ENCODE data around the gene GBX1.

GBX1 gene

DNA sequence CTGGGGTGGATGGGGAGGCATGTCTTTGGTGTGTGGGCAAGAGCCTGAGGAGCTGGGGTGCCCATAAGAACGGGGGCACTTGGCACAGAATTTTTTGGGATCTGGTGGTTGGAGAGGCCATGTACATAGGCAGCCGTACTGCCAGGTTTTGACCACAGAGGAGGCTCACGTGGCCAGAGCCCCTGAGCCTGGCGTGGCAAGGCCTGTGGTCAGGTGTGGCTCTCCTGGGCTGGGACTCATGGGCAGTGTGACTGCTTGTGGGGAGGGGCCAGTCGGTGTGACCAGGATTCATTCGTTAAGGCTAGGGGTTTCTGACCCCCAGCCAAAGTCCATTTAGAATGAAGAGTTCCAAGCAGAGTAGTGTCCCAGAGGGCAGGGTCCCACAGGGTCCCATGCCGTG is 43.0 kb downstream of the GBX1 start:
- Histone ChIP-seq H4K20me1 (ENCODE audit: insufficient read depth, low read length) (peaks cover 11% of the 10 kb centered on the region), H3K36me3 (replicated peaks; ENCODE audit: low read depth, low read length) (no peaks in the 10 kb centered on the region)

DNA sequence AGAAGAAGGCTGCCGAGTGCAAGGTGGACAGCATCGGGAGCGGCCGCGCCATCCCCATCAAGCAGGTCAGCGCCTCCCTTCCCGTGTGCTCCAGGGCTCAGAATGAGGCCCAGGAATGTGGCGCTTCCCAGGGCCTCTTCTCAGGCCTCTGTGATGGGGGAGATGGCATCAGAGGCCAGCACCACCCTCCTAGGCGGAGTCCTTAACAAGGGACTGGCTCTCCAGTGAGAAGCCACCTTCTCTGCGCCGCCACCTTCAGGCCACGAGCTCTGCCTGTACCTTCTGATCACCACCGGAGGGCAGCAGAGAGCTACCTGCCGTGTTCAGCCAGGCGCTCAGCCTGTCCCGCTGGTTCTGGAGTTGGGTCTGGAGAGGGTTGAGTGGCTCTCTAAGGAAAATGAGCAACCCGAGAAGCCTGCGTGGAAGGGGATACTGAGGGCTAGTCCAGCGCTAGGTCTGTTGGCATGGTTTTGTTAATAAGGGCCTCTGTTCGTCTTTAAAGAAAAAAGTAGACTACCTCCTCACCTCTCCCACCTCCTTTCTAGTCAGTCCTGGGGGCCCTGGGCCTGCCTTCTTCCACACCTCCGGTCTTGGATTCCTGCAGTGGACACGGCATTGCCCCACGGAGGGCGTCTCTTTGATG is 43.6 kb downstream of the GBX1 start:
- no peak overlapping the region for H3K27ac ChIP-seq (ENCODE audit: low read length)
- H4K20me1 ChIP-seq (ENCODE audit: insufficient read depth, low read length) = peaks cover 11% of the 10 kb centered on the region

More for the DNA sequence above, 43.0 kb downstream of the GBX1 start:
- no peak overlapping the region for H3K9ac ChIP-seq (ENCODE audit: low read length)
- no peaks in the 10 kb centered on the region for H3K4me1 ChIP-seq (ENCODE audit: low read length)
- H3K79me2 ChIP-seq (ENCODE audit: low read length) = no peaks in the 10 kb centered on the region
- no peak overlapping the region for H3K4me2 ChIP-seq (ENCODE audit: low read length)
- H3K27me3 ChIP-seq (ENCODE audit: low read depth, low read length) = no peaks in the 10 kb centered on the region
- H3K27ac ChIP-seq (ENCODE audit: low read length) = no peak overlapping the region
- H3K4me3 ChIP-seq (ENCODE audit: low read length) = no peak overlapping the region
- H3K9me3 ChIP-seq (ENCODE audit: insufficient read depth, low read length) = no peaks in the 10 kb centered on the region
- TF ChIP-seq, protein P1, sequence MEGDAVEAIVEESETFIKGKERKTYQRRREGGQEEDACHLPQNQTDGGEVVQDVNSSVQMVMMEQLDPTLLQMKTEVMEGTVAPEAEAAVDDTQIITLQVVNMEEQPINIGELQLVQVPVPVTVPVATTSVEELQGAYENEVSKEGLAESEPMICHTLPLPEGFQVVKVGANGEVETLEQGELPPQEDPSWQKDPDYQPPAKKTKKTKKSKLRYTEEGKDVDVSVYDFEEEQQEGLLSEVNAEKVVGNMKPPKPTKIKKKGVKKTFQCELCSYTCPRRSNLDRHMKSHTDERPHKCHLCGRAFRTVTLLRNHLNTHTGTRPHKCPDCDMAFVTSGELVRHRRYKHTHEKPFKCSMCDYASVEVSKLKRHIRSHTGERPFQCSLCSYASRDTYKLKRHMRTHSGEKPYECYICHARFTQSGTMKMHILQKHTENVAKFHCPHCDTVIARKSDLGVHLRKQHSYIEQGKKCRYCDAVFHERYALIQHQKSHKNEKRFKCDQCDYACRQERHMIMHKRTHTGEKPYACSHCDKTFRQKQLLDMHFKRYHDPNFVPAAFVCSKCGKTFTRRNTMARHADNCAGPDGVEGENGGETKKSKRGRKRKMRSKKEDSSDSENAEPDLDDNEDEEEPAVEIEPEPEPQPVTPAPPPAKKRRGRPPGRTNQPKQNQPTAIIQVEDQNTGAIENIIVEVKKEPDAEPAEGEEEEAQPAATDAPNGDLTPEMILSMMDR (IDR thresholded peaks at IDR 0.05; ENCODE audit: low read depth, low read length) = no peak
- TF ChIP-seq EZH2phosphoT487 (IDR thresholded peaks at IDR 0.05; ENCODE audit: low read depth) = no peak
- H2AFZ ChIP-seq (ENCODE audit: low read depth, low read length) = no peak overlapping the region

DNA sequence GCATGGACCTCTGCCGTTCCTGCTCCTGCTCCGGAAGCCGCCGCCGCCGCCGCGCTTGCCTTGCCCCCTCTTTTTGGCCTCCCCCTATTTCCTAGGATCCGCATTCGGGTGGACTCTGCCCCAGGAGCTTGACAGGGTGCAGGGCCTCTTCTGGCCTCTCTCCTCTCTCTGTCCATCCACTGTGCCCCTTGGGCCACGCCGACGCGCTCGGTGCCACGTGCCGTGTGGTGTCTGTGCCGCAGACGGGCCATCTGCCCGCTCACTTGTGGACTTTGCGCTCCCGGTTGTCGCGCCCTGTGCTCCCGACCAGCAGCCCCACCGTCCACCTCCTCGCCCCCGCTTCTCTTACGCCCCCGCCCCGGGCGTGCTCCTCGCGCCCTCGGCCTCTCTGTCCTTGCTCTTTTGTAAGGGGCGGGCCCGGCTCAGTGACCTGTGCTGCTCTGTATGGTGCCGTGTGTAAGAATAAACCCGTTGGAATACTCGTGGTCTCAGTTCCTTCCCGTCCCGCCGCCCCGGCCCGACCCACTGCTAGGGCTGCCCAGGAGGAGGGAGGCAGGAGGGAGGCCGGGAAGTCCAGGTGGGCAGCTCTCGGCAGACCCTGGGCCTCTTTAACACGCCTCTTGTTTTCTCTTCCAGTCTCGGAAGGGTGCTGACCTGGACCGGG is 44.2 kb downstream of the GBX1 start:
- Histone ChIP-seq H2AFZ (ENCODE audit: low read depth, low read length) (no peak overlapping the region), H3K27me3 (ENCODE audit: low read depth, low read length) (no peaks in the 10 kb centered on the region), H3K4me1 (ENCODE audit: low read length) (no peaks in the 10 kb centered on the region), H3K79me2 (ENCODE audit: low read length) (no peaks in the 10 kb centered on the region), H3K4me3 (ENCODE audit: low read length) (no peak overlapping the region), H3K4me2 (ENCODE audit: low read length) (no peak overlapping the region), H3K27ac (ENCODE audit: low read length) (no peak overlapping the region), H4K20me1 (ENCODE audit: insufficient read depth, low read length) (peaks cover 11% of the 10 kb centered on the region), H3K9me3 (ENCODE audit: insufficient read depth, low read length) (no peaks in the 10 kb centered on the region), H3K9ac (ENCODE audit: low read length) (no peak overlapping the region), H3K36me3 (replicated peaks; ENCODE audit: low read depth, low read length) (no peaks in the 10 kb centered on the region)
- no peak for TF ChIP-seq EZH2phosphoT487 (IDR thresholded peaks at IDR 0.05; ENCODE audit: low read depth)
- TF ChIP-seq, protein P1 (IDR thresholded peaks at IDR 0.05; ENCODE audit: low read depth, low read length) = no peak

More for the DNA sequence above, 43.6 kb downstream of the GBX1 start:
- Histone ChIP-seq H3K79me2 (ENCODE audit: low read length) (no peaks in the 10 kb centered on the region), H3K9me3 (ENCODE audit: insufficient read depth, low read length) (no peaks in the 10 kb centered on the region), H3K27me3 (ENCODE audit: low read depth, low read length) (no peaks in the 10 kb centered on the region), H3K4me1 (ENCODE audit: low read length) (no peaks in the 10 kb centered on the region), H3K4me2 (ENCODE audit: low read length) (no peak overlapping the region), H3K36me3 (replicated peaks; ENCODE audit: low read depth, low read length) (no peaks in the 10 kb centered on the region), H3K9ac (ENCODE audit: low read length) (no peak overlapping the region), H3K4me3 (ENCODE audit: low read length) (no peak overlapping the region), H2AFZ (ENCODE audit: low read depth, low read length) (no peak overlapping the region)
- TF ChIP-seq, protein P1 (IDR thresholded peaks at IDR 0.05; ENCODE audit: low read depth, low read length) = peak; percentile 98
- TF ChIP-seq EZH2phosphoT487 (IDR thresholded peaks at IDR 0.05; ENCODE audit: low read depth) = no peak

DNA sequence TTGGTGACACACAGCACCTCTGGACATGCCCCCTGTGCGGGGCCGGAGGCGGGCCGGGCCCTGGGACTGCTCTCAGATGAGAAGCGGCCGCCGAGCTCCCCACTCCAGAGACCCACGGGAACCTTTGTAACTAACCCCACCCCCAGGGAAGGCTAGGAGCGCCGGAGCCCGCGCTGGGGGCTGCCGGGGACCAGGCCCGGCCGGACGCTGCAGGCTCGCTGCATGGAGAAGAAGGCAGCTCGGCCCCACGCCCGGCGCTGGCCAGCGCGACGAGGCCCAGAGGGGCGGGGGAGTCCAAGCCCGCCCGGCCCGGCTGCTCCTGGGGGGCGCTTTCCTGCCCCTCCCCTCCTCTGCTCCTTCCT is 44.7 kb downstream of the GBX1 start:
- H3K9me3 ChIP-seq (ENCODE audit: insufficient read depth, low read length) = no peaks in the 10 kb centered on the region
- TF ChIP-seq, protein P1 (IDR thresholded peaks at IDR 0.05; ENCODE audit: low read depth, low read length) = no peak
- no peak for TF ChIP-seq EZH2phosphoT487 (IDR thresholded peaks at IDR 0.05; ENCODE audit: low read depth)
- H2AFZ ChIP-seq (ENCODE audit: low read depth, low read length) = no peak overlapping the region
- peaks cover 11% of the 10 kb centered on the region for H4K20me1 ChIP-seq (ENCODE audit: insufficient read depth, low read length)
- H3K9ac ChIP-seq (ENCODE audit: low read length) = no peak overlapping the region
- no peak overlapping the region for H3K4me3 ChIP-seq (ENCODE audit: low read length)
- H3K27me3 ChIP-seq (ENCODE audit: low read depth, low read length) = no peaks in the 10 kb centered on the region
- H3K4me2 ChIP-seq (ENCODE audit: low read length) = no peak overlapping the region
- no peaks in the 10 kb centered on the region for H3K79me2 ChIP-seq (ENCODE audit: low read length)
- no peaks in the 10 kb centered on the region for H3K4me1 ChIP-seq (ENCODE audit: low read length)
- H3K27ac ChIP-seq (ENCODE audit: low read length) = no peak overlapping the region
- no peaks in the 10 kb centered on the region for H3K36me3 ChIP-seq (replicated peaks; ENCODE audit: low read depth, low read length)
